ENCODE data around the gene LEFTY2.
"Not testable (repeated sequence)": the region's sequence is repeated elsewhere in the genome, so short reads cannot be mapped to it uniquely, and the experiment has no call there.

LEFTY2 gene

GRCh38 chr1:225937048-225937968, 3.7 kb downstream of the LEFTY2 start:
- peaks cover 20% of the 10 kb centered on the region for H3K27me3 ChIP-seq (ENCODE audit: insufficient read depth, low read length)
- no peaks in the 10 kb centered on the region for H3K9me3 ChIP-seq (ENCODE audit: insufficient read depth, low read depth, low read length)
- no peak overlapping the region for H3K4me3 ChIP-seq (ENCODE audit: low read length)
- no peak overlapping the region for H3K9ac ChIP-seq (ENCODE audit: low read depth, low read length)
- no peaks in the 10 kb centered on the region for H3K36me3 ChIP-seq (ENCODE audit: insufficient read depth, low read depth, low read length)
- no peak overlapping the region for H3K27ac ChIP-seq (ENCODE audit: low read length)
- H3K4me1 ChIP-seq (ENCODE audit: insufficient read depth, low read length): no peaks in the 10 kb centered on the region

DNA sequence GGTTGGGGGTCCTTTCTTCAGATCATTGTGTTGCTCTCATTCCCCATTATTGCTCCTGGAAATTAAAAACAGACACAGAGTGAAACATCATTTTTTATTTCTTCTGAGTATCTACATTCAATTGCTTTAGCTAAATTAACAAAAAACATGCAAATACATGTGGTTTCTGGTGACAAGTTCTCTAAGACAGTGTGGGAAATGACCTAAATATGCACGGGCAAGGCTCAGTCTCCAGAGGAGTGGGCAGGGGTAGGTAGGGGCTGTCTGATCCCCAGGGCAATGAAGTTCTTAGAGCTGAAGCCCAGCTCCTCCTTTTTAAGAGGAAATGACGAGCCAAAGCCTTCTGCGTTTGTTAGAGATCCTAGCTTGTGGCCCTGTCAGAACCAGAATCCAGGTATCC, 4.5 kb downstream of the LEFTY2 start:
- Histone ChIP-seq H3K4me3 (ENCODE audit: low read length) (no peak overlapping the region), H3K36me3 (ENCODE audit: insufficient read depth, low read depth, low read length) (no peaks in the 10 kb centered on the region), H3K9ac (ENCODE audit: low read depth, low read length) (no peak overlapping the region), H3K9me3 (ENCODE audit: insufficient read depth, low read depth, low read length) (no peaks in the 10 kb centered on the region), H3K27me3 (ENCODE audit: insufficient read depth, low read length) (peaks cover 14% of the 10 kb centered on the region), H3K4me1 (ENCODE audit: insufficient read depth, low read length) (no peaks in the 10 kb centered on the region), H3K27ac (ENCODE audit: low read length) (no peak overlapping the region)

DNA sequence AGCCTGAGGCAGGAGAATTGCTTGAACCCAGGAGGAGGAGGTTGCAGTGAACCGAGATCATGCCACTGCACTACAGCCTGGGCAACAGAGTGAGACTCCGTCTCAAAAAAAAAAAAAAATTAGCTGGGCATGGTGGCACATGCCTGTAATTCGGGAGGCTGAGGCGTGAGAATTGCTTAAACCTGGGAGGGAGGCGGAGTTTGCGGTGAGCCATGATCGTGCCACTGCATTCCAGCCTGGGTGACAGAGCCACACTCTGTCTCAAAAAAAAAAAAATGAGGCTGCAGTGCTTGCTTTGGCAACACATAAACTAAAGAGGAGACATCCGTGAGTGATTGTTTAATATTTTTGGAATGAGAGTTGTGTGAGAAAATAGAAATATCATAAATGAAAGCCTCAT, 4.9 kb downstream of the LEFTY2 start:
- peaks cover 11% of the 10 kb centered on the region for H3K27me3 ChIP-seq (ENCODE audit: insufficient read depth, low read length)
- not testable (repeated sequence) for H3K4me3 ChIP-seq (ENCODE audit: low read length); H3K9me3 ChIP-seq (ENCODE audit: insufficient read depth, low read depth, low read length); H3K27ac ChIP-seq (ENCODE audit: low read length); H3K36me3 ChIP-seq (ENCODE audit: insufficient read depth, low read depth, low read length); H3K4me1 ChIP-seq (ENCODE audit: insufficient read depth, low read length); H3K9ac ChIP-seq (ENCODE audit: low read depth, low read length)

DNA sequence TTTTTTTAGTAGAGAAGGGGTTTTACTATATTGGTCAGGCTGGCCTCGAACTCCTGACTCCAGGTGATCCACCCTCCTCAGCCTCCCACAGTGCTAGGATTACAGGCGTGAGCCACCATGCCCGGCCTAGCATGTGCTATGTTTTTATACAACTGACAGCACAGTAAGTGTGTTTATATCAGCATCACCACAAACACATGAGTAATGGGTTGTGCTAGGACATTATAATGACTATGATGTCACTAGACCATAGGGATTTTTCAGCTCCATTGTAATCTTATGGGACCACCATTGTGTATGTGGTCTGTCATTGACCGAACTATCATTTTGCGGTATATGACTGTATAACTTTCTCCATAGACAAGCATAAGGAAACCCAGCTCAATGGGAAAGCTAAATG, 6.3 kb downstream of the LEFTY2 start:
- Histone ChIP-seq H3K4me1 (ENCODE audit: insufficient read depth, low read length) (no peaks in the 10 kb centered on the region), H3K4me3 (ENCODE audit: low read length) (no peak overlapping the region), H3K27ac (ENCODE audit: low read length) (no peak overlapping the region), H3K27me3 (ENCODE audit: insufficient read depth, low read length) (no peaks in the 10 kb centered on the region), H3K9me3 (ENCODE audit: insufficient read depth, low read depth, low read length) (no peaks in the 10 kb centered on the region), H3K36me3 (ENCODE audit: insufficient read depth, low read depth, low read length) (no peaks in the 10 kb centered on the region), H3K9ac (ENCODE audit: low read depth, low read length) (no peak overlapping the region)

DNA sequence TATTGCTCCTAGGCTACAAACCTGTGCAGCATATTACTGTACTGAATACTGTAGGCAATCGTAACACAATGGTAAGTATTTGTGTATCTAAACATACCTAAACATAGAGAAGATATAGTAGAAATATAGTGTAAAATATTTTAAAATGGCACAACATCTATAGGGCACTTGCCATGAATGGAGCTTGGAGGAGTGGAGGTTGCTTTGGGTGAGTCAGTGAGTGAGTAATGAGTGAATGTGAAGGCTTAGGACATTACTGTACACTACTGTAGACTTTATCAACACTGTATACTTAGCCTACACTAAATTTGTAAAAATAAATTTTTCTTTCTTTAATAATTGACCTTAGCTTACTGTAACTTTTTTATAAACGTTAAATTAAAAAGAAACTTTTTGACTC, 7.9 kb downstream of the LEFTY2 start:
- Histone ChIP-seq H3K4me3 (ENCODE audit: low read length) (no peak overlapping the region), H3K27me3 (ENCODE audit: insufficient read depth, low read length) (no peaks in the 10 kb centered on the region), H3K9ac (ENCODE audit: low read depth, low read length) (no peak overlapping the region), H3K9me3 (ENCODE audit: insufficient read depth, low read depth, low read length) (no peaks in the 10 kb centered on the region), H3K36me3 (ENCODE audit: insufficient read depth, low read depth, low read length) (no peaks in the 10 kb centered on the region), H3K27ac (ENCODE audit: low read length) (no peak overlapping the region), H3K4me1 (ENCODE audit: insufficient read depth, low read length) (no peaks in the 10 kb centered on the region)

- no peaks in the 10 kb centered on the region for H3K9me3 ChIP-seq (ENCODE audit: insufficient read depth, low read depth, low read length)
- no peak overlapping the region for H3K9ac ChIP-seq (ENCODE audit: low read depth, low read length)
- H3K4me1 ChIP-seq (ENCODE audit: insufficient read depth, low read length): no peaks in the 10 kb centered on the region
- no peak overlapping the region for H3K4me3 ChIP-seq (ENCODE audit: low read length)
- H3K27me3 ChIP-seq (ENCODE audit: insufficient read depth, low read length): no peaks in the 10 kb centered on the region
- H3K36me3 ChIP-seq (ENCODE audit: insufficient read depth, low read depth, low read length): no peaks in the 10 kb centered on the region
- H3K27ac ChIP-seq (ENCODE audit: low read length): no peak overlapping the region
These were observed 9.5 kb downstream of the LEFTY2 start for GRCh38 chr1:225931270-225932136.

DNA sequence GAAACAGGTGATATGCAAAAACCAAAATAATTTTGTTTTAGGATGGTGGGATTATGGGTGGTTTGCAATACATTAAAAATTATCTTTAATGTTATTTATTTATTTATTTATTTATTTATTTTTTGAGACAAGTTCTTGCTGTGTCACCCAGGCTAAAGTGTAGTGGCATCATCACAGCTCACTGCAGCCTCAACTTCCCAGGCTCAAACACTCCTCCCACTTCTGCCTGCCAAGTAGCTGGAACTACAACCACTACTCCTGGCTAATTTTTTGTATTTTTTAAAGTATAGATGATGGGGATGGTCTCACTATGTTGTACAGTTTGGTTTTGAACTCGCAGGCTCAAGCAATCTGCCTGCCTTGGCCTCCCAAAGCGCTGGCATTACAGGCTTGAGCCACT, 10.5 kb downstream of the LEFTY2 start:
- H3K27ac ChIP-seq (ENCODE audit: low read length): no peak overlapping the region
- no peak overlapping the region for H3K4me3 ChIP-seq (ENCODE audit: low read length)
- H3K9me3 ChIP-seq (ENCODE audit: insufficient read depth, low read depth, low read length): no peaks in the 10 kb centered on the region
- H3K4me1 ChIP-seq (ENCODE audit: insufficient read depth, low read length): no peaks in the 10 kb centered on the region
- H3K36me3 ChIP-seq (ENCODE audit: insufficient read depth, low read depth, low read length): no peaks in the 10 kb centered on the region
- no peak overlapping the region for H3K9ac ChIP-seq (ENCODE audit: low read depth, low read length)
- H3K27me3 ChIP-seq (ENCODE audit: insufficient read depth, low read length): no peaks in the 10 kb centered on the region

GRCh38 chr1:225929462-225929861, 11.6 kb downstream of the LEFTY2 start:
- not testable (repeated sequence) for H3K4me3 ChIP-seq (ENCODE audit: low read length); H3K4me1 ChIP-seq (ENCODE audit: insufficient read depth, low read length); H3K9ac ChIP-seq (ENCODE audit: low read depth, low read length); H3K36me3 ChIP-seq (ENCODE audit: insufficient read depth, low read depth, low read length); H3K27ac ChIP-seq (ENCODE audit: low read length); H3K9me3 ChIP-seq (ENCODE audit: insufficient read depth, low read depth, low read length); H3K27me3 ChIP-seq (ENCODE audit: insufficient read depth, low read length)

DNA sequence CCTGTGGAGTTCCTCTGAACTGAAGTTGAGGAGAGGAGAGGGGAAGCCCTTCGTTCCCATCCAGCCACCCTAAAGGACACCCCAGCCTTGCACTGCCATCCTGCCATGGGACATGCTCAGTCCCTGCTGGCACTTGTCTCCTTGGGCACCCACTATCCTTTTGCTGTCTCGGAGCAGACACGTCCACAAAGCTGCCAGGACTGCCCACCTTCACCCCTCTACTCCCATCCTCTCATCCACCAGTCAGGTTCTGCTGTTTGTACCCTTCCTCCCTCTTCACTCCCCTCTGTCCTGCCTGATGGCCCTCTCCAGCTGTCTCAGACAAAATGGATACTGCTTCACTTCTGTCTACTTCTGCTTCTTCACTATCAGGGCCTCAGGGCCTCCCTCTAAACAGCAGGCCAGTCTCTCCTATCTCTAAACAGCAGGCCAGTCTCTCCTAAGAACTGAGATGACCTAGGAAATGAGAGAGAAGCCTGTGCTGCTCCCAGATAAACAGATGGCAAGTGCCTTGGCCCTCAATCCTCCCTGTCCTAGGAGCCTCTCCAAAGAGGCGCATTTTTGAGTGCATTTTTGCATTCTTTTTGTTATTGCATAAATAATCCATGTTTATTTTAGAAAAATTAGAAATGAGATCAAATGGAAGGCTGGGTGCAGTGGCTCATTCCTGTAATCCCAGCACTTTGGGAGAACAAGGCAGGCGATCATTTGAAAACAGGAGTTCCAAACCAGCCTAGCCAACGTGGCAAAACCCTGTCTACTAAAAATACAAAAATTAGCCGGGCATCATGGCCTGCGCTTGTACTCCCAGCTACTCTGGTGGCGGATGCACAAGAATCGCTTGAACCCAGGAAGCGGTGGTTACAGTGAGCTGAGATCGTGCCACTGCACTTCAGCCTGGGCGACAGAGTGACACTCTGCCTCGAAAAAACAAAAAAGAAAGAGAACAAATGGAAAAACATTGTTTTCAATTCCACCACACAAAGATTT, 12.5 kb downstream of the LEFTY2 start:
- H3K4me3 ChIP-seq (ENCODE audit: low read length): no peak overlapping the region
- no peak overlapping the region for H3K27ac ChIP-seq (ENCODE audit: low read length)
- no peaks in the 10 kb centered on the region for H3K27me3 ChIP-seq (ENCODE audit: insufficient read depth, low read length)
- H3K9ac ChIP-seq (ENCODE audit: low read depth, low read length): no peak overlapping the region
- H3K36me3 ChIP-seq (ENCODE audit: insufficient read depth, low read depth, low read length): no peaks in the 10 kb centered on the region
- H3K9me3 ChIP-seq (ENCODE audit: insufficient read depth, low read depth, low read length): no peaks in the 10 kb centered on the region
- H3K4me1 ChIP-seq (ENCODE audit: insufficient read depth, low read length): no peaks in the 10 kb centered on the region

DNA sequence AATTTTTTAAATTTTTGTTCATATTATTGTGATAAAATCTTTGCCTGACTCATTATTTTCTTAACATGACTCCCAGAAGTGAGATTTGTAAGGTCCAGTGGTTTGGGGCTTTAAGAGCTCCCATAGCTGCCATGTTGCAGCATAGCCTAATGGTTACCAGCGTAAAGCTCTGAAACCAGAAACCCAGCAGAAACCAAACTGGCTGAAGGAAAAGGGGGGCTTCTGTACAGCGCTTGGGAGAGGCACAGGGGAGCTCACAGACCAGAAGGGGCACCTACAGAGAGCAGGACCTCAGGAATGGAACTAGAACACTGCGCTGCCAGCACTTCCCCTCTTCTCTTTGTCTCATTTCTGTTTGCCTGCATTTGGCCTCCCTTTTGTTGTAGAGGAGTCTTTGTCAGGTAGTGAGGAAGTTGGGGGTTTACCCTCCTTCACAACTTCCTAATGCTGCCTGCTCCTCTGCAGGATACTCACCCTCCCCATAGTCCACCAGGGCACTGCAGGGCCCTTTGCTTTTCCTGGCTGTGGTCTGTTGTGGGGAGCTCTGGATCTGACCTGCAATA, 14.4 kb downstream of the LEFTY2 start:
- no peaks in the 10 kb centered on the region for H3K27me3 ChIP-seq (ENCODE audit: insufficient read depth, low read length)

More for the DNA sequence above, 14.4 kb downstream of the LEFTY2 start:
- Histone ChIP-seq H3K27ac (ENCODE audit: low read length) (no peak overlapping the region), H3K4me1 (ENCODE audit: insufficient read depth, low read length) (peaks cover 4% of the 10 kb centered on the region), H3K9me3 (ENCODE audit: insufficient read depth, low read depth, low read length) (no peaks in the 10 kb centered on the region), H3K4me3 (ENCODE audit: low read length) (no peak overlapping the region), H3K9ac (ENCODE audit: low read depth, low read length) (no peak overlapping the region), H3K36me3 (ENCODE audit: insufficient read depth, low read depth, low read length) (peaks cover 14% of the 10 kb centered on the region)

Data from iPS-20b (cell line).